GM12878 (cell line): ENCODE results near the gene CCDC6. TPM values are rescaled to one million over a fixed set of nuclear protein-coding genes. Genes with fewer than 3 reads are reported as not detected.

Experiments used
- ATAC-seq: fragments of 200-7000 bp; cut with Tn5 transposase; 3 replicates; pipeline ENCODE4 v1.9.1; 2020; ENCODE audit warnings: mild to moderate bottlenecking, moderate library complexity
- BruUV-seq: library from RNA; stranded (reverse); fragments of 400-500 nt; replicated peaks from 2 replicates; lab custom pipeline; 2021; lab: Mats Ljungman, UMichigan
- CTCF ChIA-PET: fragments of 300-600 bp; sonication (Branson Sonifier 250); formaldehyde crosslinking; extraction: SDS; loops from one replicate; lab custom pipeline; 2021; ENCODE audit warnings: inconsistent platforms; lab: Yijun Ruan, JAX
- POLR2A ChIA-PET: fragments of 350-600 bp; formaldehyde crosslinking; extraction: SDS; loops from one replicate; lab custom pipeline; 2021; ENCODE audit warnings: inconsistent platforms; lab: Charles Lee
- RAD21 ChIA-PET: fragments of 300-600 bp; sonication (Branson Sonifier 250); formaldehyde crosslinking; loops from one replicate; lab custom pipeline; 2023; ENCODE audit warnings: antibody characterized with exemption; ENCODE audit not compliant: unreplicated experiment; lab: Charles Lee
- SMC1A ChIA-PET: fragments of 300-600 bp; sonication (Branson Sonifier 250); formaldehyde crosslinking; loops from one replicate; lab custom pipeline; 2023; ENCODE audit not compliant: unreplicated experiment, uncharacterized antibody; lab: Charles Lee
- DNase-seq: peaks from one replicate; pipeline ENCODE4 v3.0.0-alpha.2; 2011; ENCODE audit warnings: low read depth, low spot score
- FAIRE-seq: peaks from 3 replicates; lab custom pipeline; 2011; peaks lifted over from hg19 to GRCh38; lab: Jason Lieb, UNC
- H2AFZ ChIP-seq: 2 replicates; pipeline ENCODE4 v1.6.0; 2011; ENCODE audit warnings: low read depth, low read length, control low read depth; ENCODE audit not compliant: control insufficient read depth
- H3K27ac ChIP-seq: 2 replicates; pipeline ENCODE4 v1.5.1; 2011; ENCODE audit warnings: control low read depth; ENCODE audit not compliant: control insufficient read depth, insufficient read depth
- H3K27me3 ChIP-seq, 2 experiments: replicated peaks in 1 of 2; 2 replicates each; pipeline versions ENCODE4 v1.6.0 to v1.6.1; 2011; ENCODE audit warnings: low read length in 1 of 2; ENCODE audit not compliant: control insufficient read depth in 2 of 2, insufficient read depth in 2 of 2
- H3K36me3 ChIP-seq, 2 experiments: 2 replicates each; pipeline ENCODE4 v1.5.1; 2011; ENCODE audit warnings: low read length in 1 of 2; ENCODE audit not compliant: control insufficient read depth in 2 of 2, insufficient read depth in 2 of 2
- H3K4me1 ChIP-seq: 2 replicates; pipeline ENCODE4 v1.6.1; 2011; ENCODE audit warnings: mild to moderate bottlenecking, low read length, moderate library complexity, mixed read lengths; ENCODE audit not compliant: control insufficient read depth, insufficient read depth
- H3K4me2 ChIP-seq: 2 replicates; pipeline ENCODE4 v1.6.0; 2011; ENCODE audit warnings: control low read depth; ENCODE audit not compliant: control insufficient read depth, insufficient read depth
- H3K4me3 ChIP-seq: fragments of 200-600 bp; sonication (generic); 2 replicates; pipeline ENCODE4 v1.5.1; 2016
- H3K79me2 ChIP-seq: 2 replicates; pipeline ENCODE4 v1.6.0; 2011; ENCODE audit warnings: low read length; ENCODE audit not compliant: control insufficient read depth, insufficient read depth
- H3K9ac ChIP-seq: 2 replicates; pipeline ENCODE4 v1.8.0; 2011; ENCODE audit warnings: low read length, control low read depth, mixed read lengths; ENCODE audit not compliant: control insufficient read depth, insufficient read depth
- H3K9me3 ChIP-seq: replicated peaks from 3 replicates; pipeline ENCODE4 v1.5.1; 2011; ENCODE audit warnings: mild to moderate bottlenecking, low read length; ENCODE audit not compliant: control insufficient read depth, insufficient read depth
- H4K20me1 ChIP-seq: 2 replicates; pipeline ENCODE4 v1.6.0; 2011; ENCODE audit not compliant: control insufficient read depth, insufficient read depth
- DPF2 ChIP-seq: fragments of 450-650 bp; IDR thresholded peaks from 2 replicates; pipeline ENCODE4 v1.6.1; 2017; ENCODE audit warnings: mild to moderate bottlenecking
- E2F8 ChIP-seq: fragments of 450-650 bp; IDR thresholded peaks from 2 replicates; pipeline ENCODE4 v1.6.1; 2018; ENCODE audit warnings: mild to moderate bottlenecking, low read depth, moderate library complexity; ENCODE audit not compliant: partially characterized antibody
- KAT2A ChIP-seq: conservative IDR thresholded peaks from 2 replicates; pipeline ENCODE4 v1.6.1; 2011; ENCODE audit warnings: low read depth, low read length; ENCODE audit not compliant: control insufficient read depth
- MTA3 ChIP-seq: IDR thresholded peaks from 2 replicates; pipeline ENCODE4 v1.6.1; 2012; ENCODE audit warnings: low read length, inconsistent platforms, borderline replicate concordance
- PML ChIP-seq: IDR thresholded peaks from 2 replicates; pipeline ENCODE4 v1.6.1; 2012; ENCODE audit warnings: low read length, inconsistent platforms
- PRDM15 ChIP-seq: fragments of 450-650 bp; formaldehyde crosslinking; IDR thresholded peaks from 2 replicates; pipeline ENCODE4 v1.4.0; 2020; ENCODE audit warnings: mild to moderate bottlenecking, moderate library complexity
- RAD21 ChIP-seq: IDR thresholded peaks from 2 replicates; pipeline ENCODE4 v1.6.1; 2011; ENCODE audit warnings: mild to moderate bottlenecking, low read depth, low read length, moderate library complexity; ENCODE audit not compliant: insufficient read depth
- STAT1 ChIP-seq: fragments of 450-650 bp; conservative IDR thresholded peaks from 2 replicates; pipeline ENCODE4 v1.6.1; 2014; ENCODE audit warnings: antibody characterized with exemption, mild to moderate bottlenecking
- ZZZ3 ChIP-seq: IDR thresholded peaks from 2 replicates; pipeline ENCODE4 v1.6.1; 2011; ENCODE audit warnings: low read depth; ENCODE audit not compliant: control insufficient read depth, insufficient read length
- WGBS: methylation state at CpG from one replicate; pipeline ENCODE4 v1.1.6; 2016; ENCODE audit warnings: low lambda C conversion rate; ENCODE audit not compliant: insufficient replicate concordance, insufficient coverage; ENCODE audit errors: missing lambda C conversion rate; 5-methylcytosine and 5-hydroxymethylcytosine counted together
- in situ Hi-C: fragments of 300-500 bp; cut with MboI; formaldehyde crosslinking; loops from 9 replicates; pipeline ENCODE4 v1.14.3; 2018; ENCODE audit warnings: mixed read lengths
- intact Hi-C: fragments of 100-400 bp; cut with micrococcal nuclease; formaldehyde crosslinking; loops from one replicate; pipeline ENCODE4 v1.14.2; 2022; ENCODE audit not compliant: unreplicated experiment
- polyA plus RNA-seq, 11 experiments: library from polyadenylated mRNA; depleted of rRNA in 4 of 11; unstranded in 6 of 11; stranded (reverse) in 5 of 11; fragments of >200 nt; fragmentation: Nextera tagmentation in 4 of 11; fragmentation: Illumina TruSeq in 1 of 11; extraction: Ambion mirVana in 4 of 11; extraction: Trizol in 1 of 11; gene quantifications; 1 replicate in 1 of 11; 2 replicates in 10 of 11; pipeline versions ENCODE4 v1.2.1 to v1.2.3, GENCODE V29; 2011 to 2016; ENCODE audit warnings: inconsistent platforms in 2 of 11, missing spikeins in 2 of 11, low read depth in 1 of 11
- total RNA-seq, 4 experiments: library from RNA; depleted of rRNA in 3 of 4; stranded (reverse); fragments of >200 nt in 3 of 4; fragmentation: Illumina TruSeq in 1 of 4; extraction: Trizol in 1 of 4; gene quantifications; 2 replicates each; pipeline versions ENCODE4 v1.2.1 to v1.2.3, GENCODE V29; 2013 to 2021
- TF ChIP-seq, protein P1 (sequence below): fragments of 150-350 bp; IDR thresholded peaks from 2 replicates; pipeline ENCODE4 v1.6.1; 2016; ENCODE audit warnings: low read depth, low read length
- TF ChIP-seq, protein P2 (sequence below): IDR thresholded peaks from 2 replicates; pipeline ENCODE4 v1.6.1; 2011; ENCODE audit warnings: low read depth, low read length, improper control_type of control experiment, borderline replicate concordance

The CCDC6 gene
- total and polyA plus RNA-seq, 10 of the 15 experiments (the other 5 are each of a cell fraction or from before 2014, with no cell fraction given), result 11.8 to 46.2 (median 26.7) TPM

DNA sequence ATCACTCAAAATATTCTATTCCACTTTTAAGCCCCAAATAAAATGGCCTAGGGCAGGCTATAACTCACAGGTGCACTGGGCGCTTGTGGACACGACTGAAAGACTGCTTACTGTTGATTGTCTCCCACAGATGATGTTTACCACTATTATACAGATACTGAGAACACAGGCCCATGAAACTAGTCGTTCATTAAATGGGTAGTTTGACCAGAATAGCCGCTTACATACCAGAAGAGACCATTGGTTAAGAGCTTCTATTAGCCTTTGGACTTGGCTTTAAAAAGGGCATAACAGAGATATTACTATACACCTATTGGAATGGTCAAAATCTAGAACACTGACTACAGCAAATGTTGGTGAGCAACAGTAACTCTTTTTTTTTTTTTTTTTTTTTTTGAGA, 4.3 kb downstream of the CCDC6 start:
- H3K4me3 ChIP-seq, result no peak overlapping the region
- no peak for FAIRE-seq
- intact Hi-C loops, result loop anchor here (10.0 kb wide), 4 partner anchors 333 to 1637 kb away; partner anchors contain the start of genes CISD1 and IPMK
- DNase-seq, result no peak
- ChIA-PET CTCF (interaction anchor here (1.1 to 3.0 kb wide), 4 partner anchors 14 to 64 kb away, joined by 3 to 14 read pairs (median 6); no protein-coding TSS in a partner anchor), SMC1A (interaction anchor here (1.1 to 10.1 kb wide), 3 partner anchors 14 to 36 kb away, joined by 4 to 143 read pairs (median 9); no protein-coding TSS in a partner anchor), RAD21 (interaction anchor here (1.2 to 2.0 kb wide), 3 partner anchors 16 to 39 kb away, joined by 3 to 5 read pairs (median 3); no protein-coding TSS in a partner anchor), POLR2A (interaction anchor here (2.1 kb wide), 1 partner anchor 11 kb away, joined by 4 read pairs; no protein-coding TSS in a partner anchor)
- no peaks in the 10 kb centered on the region; a peak in 2 of 4 replicates for H3K36me3 ChIP-seq
- peaks cover 17% of the 10 kb centered on the region for H3K4me1 ChIP-seq
- H3K9me3 ChIP-seq, result no peaks in the 10 kb centered on the region
- H2AFZ ChIP-seq, result no peak overlapping the region
- 92% methylated on average over 4 of the region's 4 CpGs for WGBS
- H4K20me1 ChIP-seq, result no peaks in the 10 kb centered on the region; the same call in 1 of the 2 replicates
- no peaks in the 10 kb centered on the region for H3K27me3 ChIP-seq
- H3K27ac ChIP-seq, result no peak overlapping the region
- H3K79me2 ChIP-seq, result peaks cover 88% of the 10 kb centered on the region
- H3K9ac ChIP-seq, result no peak overlapping the region
- in situ Hi-C loops, result no loop called here
- H3K4me2 ChIP-seq, result no peak overlapping the region
- no TSS peak for BruUV-seq
- no peak for ATAC-seq
- TF ChIP-seq PML (no peak), E2F8 (no peak), STAT1 (no peak), PRDM15 (CRISPR knock-in tag) (no peak), ZZZ3 (no peak), RAD21 (no peak), KAT2A (no peak), DPF2 (no peak), MTA3 (no peak)
- TF ChIP-seq, protein P1, sequence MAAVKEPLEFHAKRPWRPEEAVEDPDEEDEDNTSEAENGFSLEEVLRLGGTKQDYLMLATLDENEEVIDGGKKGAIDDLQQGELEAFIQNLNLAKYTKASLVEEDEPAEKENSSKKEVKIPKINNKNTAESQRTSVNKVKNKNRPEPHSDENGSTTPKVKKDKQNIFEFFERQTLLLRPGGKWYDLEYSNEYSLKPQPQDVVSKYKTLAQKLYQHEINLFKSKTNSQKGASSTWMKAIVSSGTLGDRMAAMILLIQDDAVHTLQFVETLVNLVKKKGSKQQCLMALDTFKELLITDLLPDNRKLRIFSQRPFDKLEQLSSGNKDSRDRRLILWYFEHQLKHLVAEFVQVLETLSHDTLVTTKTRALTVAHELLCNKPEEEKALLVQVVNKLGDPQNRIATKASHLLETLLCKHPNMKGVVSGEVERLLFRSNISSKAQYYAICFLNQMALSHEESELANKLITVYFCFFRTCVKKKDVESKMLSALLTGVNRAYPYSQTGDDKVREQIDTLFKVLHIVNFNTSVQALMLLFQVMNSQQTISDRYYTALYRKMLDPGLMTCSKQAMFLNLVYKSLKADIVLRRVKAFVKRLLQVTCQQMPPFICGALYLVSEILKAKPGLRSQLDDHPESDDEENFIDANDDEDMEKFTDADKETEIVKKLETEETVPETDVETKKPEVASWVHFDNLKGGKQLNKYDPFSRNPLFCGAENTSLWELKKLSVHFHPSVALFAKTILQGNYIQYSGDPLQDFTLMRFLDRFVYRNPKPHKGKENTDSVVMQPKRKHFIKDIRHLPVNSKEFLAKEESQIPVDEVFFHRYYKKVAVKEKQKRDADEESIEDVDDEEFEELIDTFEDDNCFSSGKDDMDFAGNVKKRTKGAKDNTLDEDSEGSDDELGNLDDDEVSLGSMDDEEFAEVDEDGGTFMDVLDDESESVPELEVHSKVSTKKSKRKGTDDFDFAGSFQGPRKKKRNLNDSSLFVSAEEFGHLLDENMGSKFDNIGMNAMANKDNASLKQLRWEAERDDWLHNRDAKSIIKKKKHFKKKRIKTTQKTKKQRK, result no peak
- TF ChIP-seq, protein P2, sequence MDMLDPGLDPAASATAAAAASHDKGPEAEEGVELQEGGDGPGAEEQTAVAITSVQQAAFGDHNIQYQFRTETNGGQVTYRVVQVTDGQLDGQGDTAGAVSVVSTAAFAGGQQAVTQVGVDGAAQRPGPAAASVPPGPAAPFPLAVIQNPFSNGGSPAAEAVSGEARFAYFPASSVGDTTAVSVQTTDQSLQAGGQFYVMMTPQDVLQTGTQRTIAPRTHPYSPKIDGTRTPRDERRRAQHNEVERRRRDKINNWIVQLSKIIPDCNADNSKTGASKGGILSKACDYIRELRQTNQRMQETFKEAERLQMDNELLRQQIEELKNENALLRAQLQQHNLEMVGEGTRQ, result no peak
